ENCODE results near the gene MMP21. TPM values are rescaled to one million over a fixed set of nuclear protein-coding genes. Genes with fewer than 3 reads are reported as not detected.

The MMP21 gene
- total and polyA plus RNA-seq, 2 of the 13 experiments (the other 11 are each of a cell fraction or from before 2014, with no cell fraction given) = not detected

GRCh38 chr10:125822878-125823662 lies 47.4 kb upstream of the MMP21 start, which contains the start of the genes BCCIP and UROS (continued):
- TF ChIP-seq, protein P1, sequence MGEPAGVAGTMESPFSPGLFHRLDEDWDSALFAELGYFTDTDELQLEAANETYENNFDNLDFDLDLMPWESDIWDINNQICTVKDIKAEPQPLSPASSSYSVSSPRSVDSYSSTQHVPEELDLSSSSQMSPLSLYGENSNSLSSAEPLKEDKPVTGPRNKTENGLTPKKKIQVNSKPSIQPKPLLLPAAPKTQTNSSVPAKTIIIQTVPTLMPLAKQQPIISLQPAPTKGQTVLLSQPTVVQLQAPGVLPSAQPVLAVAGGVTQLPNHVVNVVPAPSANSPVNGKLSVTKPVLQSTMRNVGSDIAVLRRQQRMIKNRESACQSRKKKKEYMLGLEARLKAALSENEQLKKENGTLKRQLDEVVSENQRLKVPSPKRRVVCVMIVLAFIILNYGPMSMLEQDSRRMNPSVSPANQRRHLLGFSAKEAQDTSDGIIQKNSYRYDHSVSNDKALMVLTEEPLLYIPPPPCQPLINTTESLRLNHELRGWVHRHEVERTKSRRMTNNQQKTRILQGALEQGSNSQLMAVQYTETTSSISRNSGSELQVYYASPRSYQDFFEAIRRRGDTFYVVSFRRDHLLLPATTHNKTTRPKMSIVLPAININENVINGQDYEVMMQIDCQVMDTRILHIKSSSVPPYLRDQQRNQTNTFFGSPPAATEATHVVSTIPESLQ (CRISPR knock-in tag; conservative IDR thresholded peaks at IDR 0.05) = no peak; the same call in 1 of the 2 replicates
- TF ChIP-seq RAD51 (IDR thresholded peaks at IDR 0.05; ENCODE audit: borderline replicate concordance) (no peak), ZNF205 (CRISPR knock-in tag; IDR thresholded peaks at IDR 0.05) (0 out of 2 replicates have a peak, but pooled peaks have one; percentile 20), ZNF703 (CRISPR knock-in tag; IDR thresholded peaks at IDR 0.05; ENCODE audit: borderline replicate concordance) (no peak), SMARCC2 (IDR thresholded peaks at IDR 0.05) (no peak), ZNF614 (CRISPR knock-in tag; IDR thresholded peaks at IDR 0.05; ENCODE audit: borderline replicate concordance) (no peak; the same call in 1 of the 2 replicates), NFATC3 (CRISPR knock-in tag; IDR thresholded peaks at IDR 0.05) (no peak), ZNF292 (CRISPR knock-in tag; IDR thresholded peaks at IDR 0.05; ENCODE audit: borderline replicate concordance, low read depth) (no peak), KAT7 (CRISPR knock-in tag; IDR thresholded peaks at IDR 0.05; ENCODE audit: borderline replicate concordance) (peak; percentile 74; the same call in 1 of the 2 replicates), ZNF883 (CRISPR knock-in tag; IDR thresholded peaks at IDR 0.05; ENCODE audit: not compliant biosample characterization) (peak; percentile 95), ZNF674 (CRISPR knock-in tag; IDR thresholded peaks at IDR 0.05; ENCODE audit: low read depth) (no peak), FUBP1 (CRISPR knock-in tag; IDR thresholded peaks at IDR 0.05; ENCODE audit: borderline replicate concordance) (no peak), ZNF644 (CRISPR knock-in tag; IDR thresholded peaks at IDR 0.05; ENCODE audit: low read depth) (no peak), RXRA (CRISPR knock-in tag; IDR thresholded peaks at IDR 0.05) (peak; percentile 99), ZNF530 (CRISPR knock-in tag; IDR thresholded peaks at IDR 0.05; ENCODE audit: low read depth) (no peak), SNAPC5 (CRISPR knock-in tag; IDR thresholded peaks at IDR 0.05; ENCODE audit: borderline replicate concordance) (no peak), CCDC6 (CRISPR knock-in tag; IDR thresholded peaks at IDR 0.05) (no peak)
- TF ChIP-seq, protein P2, sequence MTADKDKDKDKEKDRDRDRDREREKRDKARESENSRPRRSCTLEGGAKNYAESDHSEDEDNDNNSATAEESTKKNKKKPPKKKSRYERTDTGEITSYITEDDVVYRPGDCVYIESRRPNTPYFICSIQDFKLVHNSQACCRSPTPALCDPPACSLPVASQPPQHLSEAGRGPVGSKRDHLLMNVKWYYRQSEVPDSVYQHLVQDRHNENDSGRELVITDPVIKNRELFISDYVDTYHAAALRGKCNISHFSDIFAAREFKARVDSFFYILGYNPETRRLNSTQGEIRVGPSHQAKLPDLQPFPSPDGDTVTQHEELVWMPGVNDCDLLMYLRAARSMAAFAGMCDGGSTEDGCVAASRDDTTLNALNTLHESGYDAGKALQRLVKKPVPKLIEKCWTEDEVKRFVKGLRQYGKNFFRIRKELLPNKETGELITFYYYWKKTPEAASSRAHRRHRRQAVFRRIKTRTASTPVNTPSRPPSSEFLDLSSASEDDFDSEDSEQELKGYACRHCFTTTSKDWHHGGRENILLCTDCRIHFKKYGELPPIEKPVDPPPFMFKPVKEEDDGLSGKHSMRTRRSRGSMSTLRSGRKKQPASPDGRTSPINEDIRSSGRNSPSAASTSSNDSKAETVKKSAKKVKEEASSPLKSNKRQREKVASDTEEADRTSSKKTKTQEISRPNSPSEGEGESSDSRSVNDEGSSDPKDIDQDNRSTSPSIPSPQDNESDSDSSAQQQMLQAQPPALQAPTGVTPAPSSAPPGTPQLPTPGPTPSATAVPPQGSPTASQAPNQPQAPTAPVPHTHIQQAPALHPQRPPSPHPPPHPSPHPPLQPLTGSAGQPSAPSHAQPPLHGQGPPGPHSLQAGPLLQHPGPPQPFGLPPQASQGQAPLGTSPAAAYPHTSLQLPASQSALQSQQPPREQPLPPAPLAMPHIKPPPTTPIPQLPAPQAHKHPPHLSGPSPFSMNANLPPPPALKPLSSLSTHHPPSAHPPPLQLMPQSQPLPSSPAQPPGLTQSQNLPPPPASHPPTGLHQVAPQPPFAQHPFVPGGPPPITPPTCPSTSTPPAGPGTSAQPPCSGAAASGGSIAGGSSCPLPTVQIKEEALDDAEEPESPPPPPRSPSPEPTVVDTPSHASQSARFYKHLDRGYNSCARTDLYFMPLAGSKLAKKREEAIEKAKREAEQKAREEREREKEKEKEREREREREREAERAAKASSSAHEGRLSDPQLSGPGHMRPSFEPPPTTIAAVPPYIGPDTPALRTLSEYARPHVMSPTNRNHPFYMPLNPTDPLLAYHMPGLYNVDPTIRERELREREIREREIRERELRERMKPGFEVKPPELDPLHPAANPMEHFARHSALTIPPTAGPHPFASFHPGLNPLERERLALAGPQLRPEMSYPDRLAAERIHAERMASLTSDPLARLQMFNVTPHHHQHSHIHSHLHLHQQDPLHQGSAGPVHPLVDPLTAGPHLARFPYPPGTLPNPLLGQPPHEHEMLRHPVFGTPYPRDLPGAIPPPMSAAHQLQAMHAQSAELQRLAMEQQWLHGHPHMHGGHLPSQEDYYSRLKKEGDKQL (CRISPR knock-in tag; IDR thresholded peaks at IDR 0.05; ENCODE audit: low read depth) = no peak
